Testis (tissue), 3 donors: Measurements from ENCODE around the gene CXorf66. TPM values are rescaled to one million over a fixed set of nuclear protein-coding genes. Genes with fewer than 3 reads are reported as not detected.

Source experiments
- DNase-seq: peaks from one replicate; pipeline ENCODE4 v3.0.0-alpha.2; 2019
- H3K27ac ChIP-seq, 2 donors: fragments of 200-600 bp; sonication (generic); one replicate each; pipeline ENCODE4 v1.5.1; 2019
- H3K27me3 ChIP-seq: fragments of 200-600 bp; sonication (generic); one replicate; pipeline ENCODE4 v1.5.1; 2019
- H3K36me3 ChIP-seq: fragments of 200-600 bp; sonication (generic); one replicate; pipeline ENCODE4 v1.5.1; 2017; ENCODE audit warnings: low read depth; ENCODE audit errors: missing control alignments
- H3K4me1 ChIP-seq: fragments of 200-600 bp; sonication (generic); one replicate; pipeline ENCODE4 v1.5.1; 2019
- H3K4me3 ChIP-seq, 2 donors: fragments of 200-600 bp; sonication (generic); one replicate each; pipeline ENCODE4 v1.5.1; 2017 to 2019
- H3K9me3 ChIP-seq: fragments of 200-600 bp; sonication (generic); one replicate; pipeline ENCODE4 v1.5.1; 2017
- CTCF ChIP-seq, 3 experiments: fragments of 450-650 bp in 2 of 3; fragments of 200-600 bp in 1 of 3; sonication (generic) in 1 of 3; IDR thresholded peaks; one replicate each; pipeline ENCODE4 v1.5.1; 2016 to 2019; ENCODE audit warnings: antibody characterized with exemption in 3 of 3, mild to moderate bottlenecking in 2 of 3, moderate library complexity in 1 of 3
- POLR2A ChIP-seq: fragments of 450-650 bp; IDR thresholded peaks from one replicate; pipeline ENCODE4 v1.6.1; 2017; ENCODE audit warnings: antibody characterized with exemption, mild to moderate bottlenecking, moderate library complexity
- WGBS, 2 donors: methylation state at CpG; one replicate each; pipeline ENCODE4 v1.1.5; 2018; 5-methylcytosine and 5-hydroxymethylcytosine counted together
- intact Hi-C: fragments of 100-400 bp; cut with DNase I; formaldehyde crosslinking; loops from one replicate; pipeline ENCODE4 v1.15.1; 2023; ENCODE audit warnings: low total_unique reads
- microRNA counts, 2 donors: library from miRNA; unstranded; fragments of <30 nt; microRNA quantifications; one replicate each; lab custom pipeline; 2016
- microRNA-seq, 2 donors: library from miRNA; unstranded; fragments of <30 nt; microRNA quantifications; one replicate each; pipeline ENCODE4, GENCODE V29; 2016; ENCODE audit warnings: borderline number of aligned reads in 2 of 2, borderline replicate concordance in 1 of 2
- polyA plus RNA-seq: library from polyadenylated mRNA; stranded (reverse); fragments of 350-450 nt; fragmentation: Illumina TruSeq; extraction: RNeasy Lipid Tissue Mini Kit (QIAGEN cat#74804); gene quantifications from one replicate; pipeline ENCODE4 v1.2.3, GENCODE V29; 2014; ENCODE audit warnings: low read depth, low replicate concordance; ENCODE audit not compliant: insufficient read depth
- small RNA-seq, 2 donors: library from RNA; depleted of rRNA; stranded (forward); fragments of <200 nt; gene quantifications; one replicate each; pipeline ENCODE3, GENCODE V24; 2016
- total RNA-seq, 2 donors: library from RNA; depleted of rRNA; stranded (reverse); fragments of >200 nt; gene quantifications; one replicate each; pipeline ENCODE4 v1.2.3, GENCODE V29; 2016

The CXorf66 gene
- total and polyA plus RNA-seq, 3 donors from 2014 or later, result 3.6 to 18.0 (median 5.7) TPM

DNA sequence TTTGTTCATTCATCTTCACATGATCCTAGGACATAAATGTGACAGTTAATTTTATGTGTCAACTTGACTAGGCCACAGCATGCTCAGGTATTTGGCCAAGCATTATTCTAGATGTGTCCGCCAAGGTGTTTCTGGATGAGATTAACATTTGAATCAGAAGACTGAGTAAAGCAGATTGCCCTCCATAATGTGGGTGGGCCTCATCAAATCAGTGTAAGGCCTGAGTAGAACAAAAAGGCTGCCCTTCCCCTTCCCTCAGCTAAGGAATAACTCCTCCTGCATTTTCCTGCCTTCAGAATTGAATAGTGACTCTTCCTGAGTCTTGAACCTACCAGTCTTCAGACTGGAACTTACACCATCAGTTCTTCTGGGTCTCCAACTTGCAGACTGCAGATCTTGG is 50.9 kb downstream of the CXorf66 start:
- DNase-seq, result no peak
- Histone ChIP-seq H3K27ac (no peak overlapping the region), H3K9me3 (no peaks in the 10 kb centered on the region), H3K36me3 (no peaks in the 10 kb centered on the region), H3K4me1 (no peaks in the 10 kb centered on the region), H3K4me3 (no peak overlapping the region), H3K27me3 (no peaks in the 10 kb centered on the region)
- intact Hi-C loops, result no loop called here
- WGBS, 2 donors, result 100% methylated on average over 1 of the region's 1 CpG
- no peak for TF ChIP-seq POLR2A

- no peaks in the 10 kb centered on the region for H3K27me3 ChIP-seq
- no peaks in the 10 kb centered on the region for H3K4me1 ChIP-seq
- intact Hi-C loops, result no loop called here
- H3K27ac ChIP-seq, result no peak overlapping the region
- DNase-seq, result no peak
- H3K36me3 ChIP-seq, result no peaks in the 10 kb centered on the region
- no peak overlapping the region for H3K4me3 ChIP-seq
- WGBS, 2 donors, result 41 to 51% methylated on average over 3 of the region's 3 CpGs
- no peaks in the 10 kb centered on the region for H3K9me3 ChIP-seq
- TF ChIP-seq POLR2A (no peak), CTCF (IDR thresholded peaks at IDR 0.05) (no peak)
Observed at GRCh38 chrX:139909712-139910111, 55.6 kb downstream of the CXorf66 start.

GRCh38 chrX:139907078-139907477 is 58.2 kb downstream of the CXorf66 start:
- Histone ChIP-seq H3K4me3 (no peak overlapping the region), H3K4me1 (no peaks in the 10 kb centered on the region), H3K27ac (no peak overlapping the region), H3K36me3 (no peaks in the 10 kb centered on the region), H3K27me3 (no peaks in the 10 kb centered on the region), H3K9me3 (no peaks in the 10 kb centered on the region)
- no peak for DNase-seq
- WGBS, 2 donors, result 91 to 100% methylated on average over 3 of the region's 3 CpGs
- intact Hi-C loops, result no loop called here
- no peak for TF ChIP-seq POLR2A
- no peak for TF ChIP-seq CTCF (IDR thresholded peaks at IDR 0.05)

DNA sequence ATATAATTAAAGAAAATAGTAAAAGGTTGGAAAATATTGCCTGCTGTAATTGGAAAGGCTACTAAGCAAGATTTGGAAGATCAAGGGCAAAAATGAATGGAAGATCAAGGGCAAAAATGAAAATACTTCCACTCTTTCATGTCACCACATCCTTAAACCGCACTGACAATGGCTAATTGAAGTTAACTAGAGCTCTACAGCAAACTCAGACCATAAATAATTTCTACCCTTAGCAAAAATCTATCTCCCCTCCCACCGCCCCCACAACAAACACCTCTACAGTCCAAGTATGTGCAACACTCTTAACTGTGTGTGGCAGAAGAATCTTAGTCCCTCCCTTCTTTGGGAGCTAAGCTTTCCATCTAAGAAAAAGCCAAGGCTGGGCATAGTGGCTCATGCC is 59.6 kb downstream of the CXorf66 start:
- Histone ChIP-seq H3K27me3 (no peaks in the 10 kb centered on the region), H3K36me3 (no peaks in the 10 kb centered on the region), H3K4me1 (no peaks in the 10 kb centered on the region), H3K4me3 (no peak overlapping the region), H3K9me3 (no peaks in the 10 kb centered on the region), H3K27ac (no peak overlapping the region)
- WGBS, 2 donors, result 95 to 97% methylated on average over 2 of the region's 2 CpGs
- no peak for TF ChIP-seq CTCF (IDR thresholded peaks at IDR 0.05)
- intact Hi-C loops, result no loop called here
- DNase-seq, result no peak

MicroRNA genes within 50 kb of the gene (microRNA counts, 767-probe panel; counts per million panel counts)
- microRNA hsa-miR-505-3p (lab: Ali Mortazavi, UCI), result 0 to 152 counts per million in 2 donors

Small RNA genes lying within 50 kb of the gene (microRNA-seq; reads per million reads assigned to microRNA genes)
- gene MIR505, result 123 to 135 reads per million in 2 donors

Small RNA genes lying within 50 kb of the gene (small RNA-seq; reads per million reads assigned to genes)
- 0.09 to 0.46 reads per million in 2 donors for gene MIR505
- gene RF00425, result 0 reads per million in 2 donors

Other genes starting within 250 kb of the CXorf66 start
- gene ATP11C, start 32.5 kb downstream of the CXorf66 start, total RNA-seq, result 10 to 100 TPM; 33.8 to 36.6 TPM
- gene ATP11C, start 32.5 kb downstream of the CXorf66 start, polyA plus RNA-seq, result 15.9 TPM